Bladder microvascular endothelial cell (primary cell): ENCODE measurements around the gene SLC13A2. TPM values are rescaled to one million over a fixed set of nuclear protein-coding genes. Genes with fewer than 3 reads are reported as not detected.

Experiments used
- total RNA-seq: library from RNA; depleted of rRNA; stranded (reverse); fragments of >200 nt; gene quantifications from 2 replicates; pipeline ENCODE4 v1.2.3, GENCODE V29; 2014

The SLC13A2 gene, protein sequence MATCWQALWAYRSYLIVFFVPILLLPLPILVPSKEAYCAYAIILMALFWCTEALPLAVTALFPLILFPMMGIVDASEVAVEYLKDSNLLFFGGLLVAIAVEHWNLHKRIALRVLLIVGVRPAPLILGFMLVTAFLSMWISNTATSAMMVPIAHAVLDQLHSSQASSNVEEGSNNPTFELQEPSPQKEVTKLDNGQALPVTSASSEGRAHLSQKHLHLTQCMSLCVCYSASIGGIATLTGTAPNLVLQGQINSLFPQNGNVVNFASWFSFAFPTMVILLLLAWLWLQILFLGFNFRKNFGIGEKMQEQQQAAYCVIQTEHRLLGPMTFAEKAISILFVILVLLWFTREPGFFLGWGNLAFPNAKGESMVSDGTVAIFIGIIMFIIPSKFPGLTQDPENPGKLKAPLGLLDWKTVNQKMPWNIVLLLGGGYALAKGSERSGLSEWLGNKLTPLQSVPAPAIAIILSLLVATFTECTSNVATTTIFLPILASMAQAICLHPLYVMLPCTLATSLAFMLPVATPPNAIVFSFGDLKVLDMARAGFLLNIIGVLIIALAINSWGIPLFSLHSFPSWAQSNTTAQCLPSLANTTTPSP
- not detected in 2 replicates for total RNA-seq

DNA sequence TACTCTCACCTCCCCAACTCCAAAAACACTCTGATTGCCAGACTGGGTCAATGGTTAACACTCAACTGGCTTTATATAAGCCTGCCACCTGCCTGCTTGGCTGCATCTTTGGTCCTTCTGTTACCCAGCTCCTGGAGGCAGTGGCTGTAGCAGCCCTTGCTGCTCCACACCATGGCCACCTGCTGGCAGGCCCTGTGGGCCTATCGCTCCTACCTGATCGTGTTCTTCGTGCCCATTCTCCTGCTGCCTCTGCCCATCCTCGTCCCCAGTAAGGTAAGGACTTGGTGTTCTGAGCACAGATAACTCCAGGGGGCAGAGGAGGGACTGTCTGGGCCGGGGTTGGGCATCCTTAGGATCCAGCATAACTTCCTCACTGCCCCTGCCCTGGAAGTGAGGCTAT lies at the start of gene SLC13A2:
Gene SLC13A2 (plus strand): TSS at position 103 of the 400 bp plus-strand sequence. CDS start 69 bp downstream, at position 172.

DNA sequence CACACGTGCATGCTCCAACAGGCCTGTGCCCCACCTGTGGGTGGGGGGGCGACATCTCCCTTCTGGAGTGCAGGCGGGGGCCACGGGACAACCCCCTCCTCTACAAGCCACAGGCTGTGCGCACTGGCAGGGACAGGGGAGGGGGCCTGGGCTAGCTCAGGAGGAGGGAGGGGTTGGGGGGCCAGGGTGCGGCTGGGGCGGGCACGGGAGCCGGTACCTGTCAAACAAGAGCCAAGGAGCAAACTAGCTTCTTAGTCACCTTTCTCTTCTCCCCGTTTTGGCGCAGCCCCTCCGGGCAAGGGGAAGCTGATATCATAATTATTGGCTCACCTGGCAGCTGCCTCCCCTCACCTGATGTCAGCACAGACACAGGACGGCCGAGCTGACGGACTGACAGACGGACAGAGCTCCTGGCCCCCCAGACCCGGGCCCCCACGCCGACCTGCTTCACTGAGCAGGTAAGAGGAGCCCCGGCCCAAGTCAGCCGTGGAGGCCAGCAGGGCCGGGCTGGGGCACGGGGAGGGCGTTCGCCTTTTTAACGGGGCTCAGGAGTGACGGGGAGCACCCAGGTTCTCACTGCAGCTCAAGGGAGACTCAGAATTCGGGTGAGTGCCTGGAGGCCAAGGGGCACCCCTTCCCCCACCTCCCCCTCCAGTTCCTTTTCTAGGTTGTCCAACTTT lies 32.7 kb downstream of the SLC13A2 start, which contains the start of gene FOXN1:
Gene FOXN1 (plus strand): TSS at position 363 of the 680 bp plus-strand sequence. CDS start 17,622 bp downstream, outside the sequence.

Other genes with a start within 250 kb of the SLC13A2 start
- 9.1 and 22.5 TPM in 2 replicates for gene TMEM97, start 154.4 kb upstream of the SLC13A2 start, total RNA-seq
- gene IFT20, start 138.2 kb upstream of the SLC13A2 start, total RNA-seq, result 32.5 and 37.6 TPM in 2 replicates
- gene TNFAIP1, start 137.9 kb upstream of the SLC13A2 start, total RNA-seq, result 59.6 and 113 TPM in 2 replicates
- 56.6 and 57.5 TPM in 2 replicates for gene POLDIP2, start 116.1 kb upstream of the SLC13A2 start, total RNA-seq
- not detected in 2 replicates for gene SEBOX, start 108.4 kb upstream of the SLC13A2 start, total RNA-seq
- under 0.01 and 0.06 TPM in 2 replicates for gene VTN, start 103.3 kb upstream of the SLC13A2 start, total RNA-seq
- 1.1 and 10.5 TPM in 2 replicates for gene SARM1, start 102.0 kb upstream of the SLC13A2 start, total RNA-seq
- gene SLC46A1, start 67.4 kb upstream of the SLC13A2 start, total RNA-seq, result 3.2 and 3.6 TPM in 2 replicates
- gene FOXN1, start 32.7 kb downstream of the SLC13A2 start, total RNA-seq, result not detected in 2 replicates
- 14.4 and 28.1 TPM in 2 replicates for gene UNC119, start 79.0 kb downstream of the SLC13A2 start, total RNA-seq
- 31.7 and 72.4 TPM in 2 replicates for gene PIGS, start 97.9 kb downstream of the SLC13A2 start, total RNA-seq
- gene ALDOC, start 103.3 kb downstream of the SLC13A2 start, total RNA-seq, result 19.6 and 25.0 TPM in 2 replicates
- 24.1 and 30.4 TPM in 2 replicates for gene SPAG5, start 125.4 kb downstream of the SLC13A2 start, total RNA-seq
- gene RSKR, start 140.5 kb downstream of the SLC13A2 start, total RNA-seq, result 3.7 and 9.4 TPM in 2 replicates
- gene BLTP2, start 171.5 kb downstream of the SLC13A2 start, total RNA-seq, result 145 and 212 TPM in 2 replicates
- 62.8 and 78.0 TPM in 2 replicates for gene SDF2, start 188.3 kb downstream of the SLC13A2 start, total RNA-seq
- 29.0 and 82.1 TPM in 2 replicates for gene SUPT6H, start 188.6 kb downstream of the SLC13A2 start, total RNA-seq
- gene PROCA1, start 238.2 kb downstream of the SLC13A2 start, total RNA-seq, result 0.57 and 1.1 TPM in 2 replicates
- 8.9 and 18.1 TPM in 2 replicates for gene RAB34, start 244.2 kb downstream of the SLC13A2 start, total RNA-seq
- gene RPL23A, start 246.3 kb downstream of the SLC13A2 start, total RNA-seq, result 621 and 681 TPM in 2 replicates